CD1c-positive myeloid dendritic cell (primary cell): Measurements from ENCODE around the gene MBTPS2.
"Not testable (repeated sequence)": the region's sequence is repeated elsewhere in the genome, so short reads cannot be mapped to it uniquely, and the experiment has no call there.

Experiments used
- DNase-seq: peaks from one replicate; pipeline ENCODE4 v3.0.0-alpha.2; 2016; ENCODE audit errors: extremely low spot score

MBTPS2 gene

GRCh38 chrX:21856504-21856903 lies 17.1 kb downstream of the MBTPS2 start:
- DNase-seq: no peak

DNA sequence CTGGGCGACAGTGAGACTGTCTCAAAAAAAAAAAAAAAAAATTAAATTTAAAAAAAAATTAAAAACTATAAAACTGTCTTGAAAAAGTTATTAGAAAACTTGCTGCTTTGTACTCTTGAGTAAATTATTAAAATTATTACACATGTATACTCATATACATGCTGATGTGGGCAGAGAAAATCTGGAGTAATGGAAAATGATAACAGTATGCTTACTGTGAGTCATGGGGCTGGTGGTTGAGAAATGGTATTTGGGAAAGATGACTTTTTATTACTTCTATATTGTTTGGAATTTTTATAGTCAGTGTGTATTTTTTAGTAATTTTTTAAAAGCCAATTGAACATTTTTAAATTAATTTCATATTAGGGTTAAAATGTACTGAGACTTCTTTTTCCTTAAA lies 23.8 kb downstream of the MBTPS2 start:
- DNase-seq: no peak

- no peak for DNase-seq
Measured at GRCh38 chrX:21865436-21865835, 26.0 kb downstream of the MBTPS2 start.

GRCh38 chrX:21870494-21870893 lies 31.1 kb downstream of the MBTPS2 start:
- DNase-seq: no peak

DNA sequence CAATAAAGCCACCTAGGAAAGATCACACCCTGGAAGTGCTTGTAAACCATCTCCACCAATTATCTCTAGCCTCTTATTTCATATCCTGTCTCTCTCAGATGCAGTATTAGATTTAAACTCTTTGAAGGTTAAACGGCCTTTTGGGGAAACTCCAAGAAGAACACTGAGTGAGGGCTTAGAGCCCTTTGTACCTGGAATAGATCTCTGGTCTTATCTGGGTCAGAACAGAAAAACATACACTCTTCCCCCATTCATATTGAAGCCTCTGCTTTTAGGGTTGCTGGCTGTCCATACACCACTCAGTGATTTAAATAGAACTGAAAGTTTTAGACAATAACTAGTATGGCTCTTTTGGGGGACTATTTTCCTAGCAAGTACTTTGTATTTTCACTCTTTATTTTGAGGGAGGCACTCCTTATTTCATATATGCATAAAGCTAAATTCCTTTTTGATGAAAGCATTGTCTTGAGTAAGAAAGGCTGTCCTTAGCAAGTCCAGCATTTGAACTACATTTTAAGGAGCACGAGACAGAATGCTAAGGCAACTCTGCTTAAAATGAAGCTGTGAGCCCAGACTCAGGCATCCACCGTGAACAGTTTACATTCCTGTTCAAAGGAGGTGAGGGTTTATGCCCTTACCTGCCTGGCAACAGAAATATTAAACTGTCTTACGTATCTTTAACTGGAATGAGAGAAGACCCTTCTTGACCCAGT lies 33.8 kb downstream of the MBTPS2 start:
- DNase-seq: no peak

- not testable (repeated sequence) for DNase-seq
Measured at GRCh38 chrX:21874182-21874581, 34.8 kb downstream of the MBTPS2 start.

DNA sequence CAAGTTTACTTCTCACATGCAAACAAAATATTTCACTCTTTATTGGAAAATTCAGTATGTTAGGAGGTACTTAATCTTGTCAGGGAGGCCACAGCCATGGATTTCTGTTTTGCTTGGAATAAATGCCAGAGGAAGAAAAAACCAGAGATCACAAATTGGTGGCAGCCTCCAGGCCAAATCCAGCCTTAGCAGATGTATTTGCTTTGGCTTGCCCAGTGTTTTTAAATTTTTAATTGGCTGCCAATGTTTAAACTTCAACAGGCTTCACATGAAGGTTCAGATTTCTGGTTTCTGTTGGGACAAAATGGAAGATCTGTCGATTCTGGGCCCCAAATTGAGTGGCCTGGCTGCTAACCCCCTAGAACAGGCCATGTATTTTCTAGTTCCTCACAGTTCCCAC lies 35.6 kb downstream of the MBTPS2 start:
- no peak for DNase-seq

- no peak for DNase-seq
Measured at GRCh38 chrX:21881881-21882574, 42.6 kb downstream of the MBTPS2 start.

DNA sequence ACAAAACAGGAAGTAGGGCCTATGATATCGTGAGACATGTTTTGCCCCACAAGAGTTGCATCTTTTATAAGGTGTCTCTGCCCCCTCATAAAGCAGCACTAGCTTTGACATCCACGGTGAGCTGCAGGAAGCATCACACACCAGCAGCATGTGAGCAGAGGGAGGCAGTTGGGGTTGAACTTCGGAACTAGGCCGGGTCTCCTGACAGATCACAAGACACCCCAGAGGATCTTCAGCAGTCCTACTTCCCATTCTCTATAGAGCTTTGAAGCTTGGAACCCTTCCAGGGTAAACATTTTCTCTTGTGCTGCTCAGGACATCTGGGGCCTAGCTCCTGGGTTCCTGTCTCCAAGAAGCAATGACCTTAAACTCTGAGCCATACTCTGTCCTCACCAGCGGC lies 43.8 kb downstream of the MBTPS2 start:
- peak; percentile 9 for DNase-seq

- no peak for DNase-seq
Measured at GRCh38 chrX:21885568-21885967, 46.2 kb downstream of the MBTPS2 start.

DNA sequence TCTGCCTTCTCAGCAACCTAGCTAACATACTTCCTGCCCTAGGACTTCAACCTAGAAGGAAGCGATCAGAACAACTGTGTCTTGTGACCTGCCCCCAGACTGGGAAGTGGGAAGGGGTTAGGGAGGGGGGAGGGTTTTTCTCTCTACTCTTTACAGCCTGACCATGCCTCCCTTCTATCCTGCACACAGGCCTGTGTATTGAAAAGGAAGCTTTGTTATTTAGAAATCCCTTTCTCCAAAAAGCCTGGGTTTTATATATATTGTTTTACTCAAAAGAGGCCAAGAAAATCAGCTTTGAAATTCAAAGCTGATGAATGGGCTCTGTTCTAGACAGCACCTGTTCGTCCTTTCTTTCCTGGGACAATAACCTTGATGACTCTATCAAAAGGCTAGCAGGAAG lies 65.9 kb downstream of the MBTPS2 start:
- DNase-seq: peak; percentile 3

DNA sequence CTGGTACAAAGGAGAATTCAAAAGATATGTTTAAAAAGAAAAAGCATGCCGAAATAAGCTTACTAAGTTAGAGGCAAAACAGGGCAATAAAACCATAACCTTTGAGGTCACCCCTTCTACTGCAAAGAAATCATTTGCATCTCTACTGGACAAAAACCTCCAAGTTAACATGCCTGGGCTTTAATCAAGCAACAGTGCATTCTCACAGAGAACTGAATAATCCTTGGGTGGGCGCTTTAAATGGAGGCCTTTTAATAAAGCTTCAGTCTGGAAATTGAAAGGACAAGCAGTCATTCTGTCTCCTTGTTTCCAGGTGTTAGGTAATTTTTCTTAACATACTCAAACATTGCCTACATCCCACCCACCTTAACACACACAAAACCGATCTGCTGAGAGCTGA lies 66.5 kb downstream of the MBTPS2 start:
- no peak for DNase-seq

DNA sequence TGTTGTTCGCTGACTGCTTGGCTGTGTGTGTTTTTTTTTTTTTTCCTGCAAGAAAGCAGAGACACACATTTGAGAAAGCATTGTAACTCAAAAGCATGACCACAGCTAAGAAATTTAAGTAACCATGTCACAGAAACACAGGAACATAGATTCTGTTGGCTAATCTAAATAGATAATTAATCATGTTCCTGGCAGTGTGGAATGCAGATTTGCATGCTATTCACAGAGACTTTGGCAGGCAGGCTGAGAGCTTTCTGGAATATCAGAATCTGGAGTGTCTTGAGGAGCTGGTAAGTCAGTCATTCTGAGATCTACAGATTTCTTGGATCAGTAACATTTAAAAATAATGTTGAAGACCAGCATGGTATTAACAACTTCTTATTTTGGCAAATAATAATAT lies 67.8 kb downstream of the MBTPS2 start:
- DNase-seq: no peak

GRCh38 chrX:21911481-21911880 lies 72.1 kb downstream of the MBTPS2 start:
- DNase-seq: no peak

- DNase-seq: no peak
Measured at GRCh38 chrX:21912220-21912619, 72.8 kb downstream of the MBTPS2 start.

DNA sequence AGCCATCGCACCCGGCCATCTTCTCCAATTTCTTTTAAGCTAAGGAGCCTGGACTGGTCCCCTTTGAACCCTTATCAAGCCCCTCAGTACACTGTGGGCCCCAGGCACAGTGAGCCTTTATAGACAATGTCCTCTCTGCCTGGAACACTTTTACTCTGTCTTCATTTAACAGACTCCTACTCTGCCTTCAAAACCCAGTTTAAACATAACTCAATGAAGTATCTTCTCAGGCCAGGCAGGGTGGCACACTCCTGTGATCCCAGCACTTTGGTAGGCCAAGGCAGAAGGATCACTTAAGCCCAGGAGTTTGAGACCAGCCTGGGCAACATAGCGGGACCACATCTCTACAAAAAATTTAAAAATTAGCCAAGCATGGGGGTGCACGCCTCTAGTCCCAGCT lies 73.6 kb downstream of the MBTPS2 start:
- no peak for DNase-seq

GRCh38 chrX:21926116-21926515 lies 86.7 kb downstream of the MBTPS2 start:
- peak; percentile 64 for DNase-seq

DNA sequence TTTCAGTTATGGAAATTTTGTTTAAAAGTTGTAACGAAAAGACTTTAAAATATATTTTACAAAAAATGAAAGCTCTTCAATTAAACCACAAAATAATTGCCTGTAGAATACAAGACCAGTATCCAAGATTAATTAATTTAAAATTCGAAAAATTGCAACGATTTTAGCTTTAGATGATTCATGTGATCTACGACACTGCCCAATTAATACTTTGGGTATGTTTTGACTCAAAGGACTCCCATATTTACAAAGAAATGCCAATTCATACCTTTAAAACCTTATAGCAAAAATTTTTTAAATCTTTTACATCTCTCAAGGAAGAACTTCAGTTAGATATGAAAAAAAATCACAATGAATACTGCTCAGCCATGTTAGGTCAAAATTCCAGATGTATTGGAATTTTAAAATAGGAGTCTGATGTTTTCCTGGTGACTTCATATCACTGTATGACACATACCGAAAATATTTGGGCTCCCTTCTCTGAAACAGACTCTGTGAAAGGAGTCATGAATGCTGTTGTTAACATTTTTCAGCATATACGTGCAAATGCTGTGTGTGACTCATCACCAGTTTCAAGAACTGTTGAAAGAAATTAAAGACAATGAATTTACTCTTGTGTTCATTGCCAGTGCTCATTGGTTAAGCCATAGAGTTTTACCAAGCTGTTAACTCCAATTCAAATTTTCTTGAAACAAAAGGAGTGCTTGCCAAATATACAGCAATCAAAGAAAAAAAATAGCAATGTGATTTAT lies 87.3 kb downstream of the MBTPS2 start:
- DNase-seq: peak; percentile 74

DNA sequence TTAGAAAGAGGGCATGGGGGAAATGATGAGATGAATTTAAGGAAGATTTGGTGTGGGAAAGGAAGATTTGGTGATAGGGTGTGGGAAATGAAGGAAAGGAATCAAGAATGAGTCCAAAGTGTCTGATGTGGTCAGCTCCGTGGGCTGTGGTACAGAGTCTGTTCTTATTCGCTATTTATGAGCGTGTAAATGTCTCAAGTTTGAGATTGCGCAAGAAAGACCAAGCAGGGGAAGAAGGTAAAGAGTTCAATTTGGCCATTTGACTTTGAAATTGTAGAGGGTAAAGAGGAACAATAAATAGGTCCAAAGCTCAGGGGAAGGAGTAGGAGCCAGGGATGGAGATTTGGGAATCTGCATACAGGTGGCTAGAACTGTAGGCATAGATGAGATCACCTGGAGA lies 89.8 kb downstream of the MBTPS2 start:
- DNase-seq: peak; percentile 36

DNA sequence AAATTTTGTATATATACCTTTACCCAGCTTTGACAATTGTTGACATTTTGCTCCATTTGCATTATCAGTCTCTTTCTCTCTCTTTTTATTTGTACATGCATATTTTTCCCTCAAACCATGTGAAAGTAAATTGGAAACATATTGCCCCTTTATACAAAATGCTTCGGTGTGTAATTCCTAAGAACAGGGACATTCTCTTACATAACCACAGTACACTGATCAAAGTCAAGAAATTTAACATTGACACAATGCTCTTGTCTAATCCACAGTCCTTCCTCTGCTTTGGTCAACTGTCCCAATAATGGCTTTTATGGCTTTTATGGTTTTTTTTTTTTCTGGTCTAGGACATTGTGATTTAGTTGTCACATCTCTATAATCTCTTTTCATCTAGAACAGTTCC lies 91.6 kb downstream of the MBTPS2 start:
- no peak for DNase-seq

GRCh38 chrX:21932292-21933002 lies 93.0 kb downstream of the MBTPS2 start:
- DNase-seq: peak; percentile 62

GRCh38 chrX:21933077-21933476 lies 93.7 kb downstream of the MBTPS2 start:
- DNase-seq: no peak
